H9 (cell line): ENCODE measurements around the gene TECPR2. TPM values are rescaled to one million over a fixed set of nuclear protein-coding genes. Genes with fewer than 3 reads are reported as not detected.

Experiments
- DNase-seq: peaks from one replicate; pipeline ENCODE4 v3.0.0-alpha.2; 2017
- H2AFZ ChIP-seq: one replicate; pipeline ENCODE4 v1.6.1; 2013; ENCODE audit warnings: mild to moderate bottlenecking, low read length, control low read depth, moderate library complexity
- H2AK5ac ChIP-seq: 2 replicates; pipeline ENCODE4 v1.6.1; 2013; ENCODE audit warnings: low read length, control low read depth, mixed read lengths; ENCODE audit not compliant: insufficient read length
- H2BK120ac ChIP-seq: one replicate; pipeline ENCODE4 v1.6.1; 2013; ENCODE audit warnings: low read depth, mild to moderate bottlenecking, low read length, control low read depth, inconsistent platforms; ENCODE audit not compliant: poor library complexity, severe bottlenecking
- H2BK12ac ChIP-seq: 2 replicates; pipeline ENCODE4 v1.6.1; 2013; ENCODE audit warnings: low read length, control low read depth, mixed read lengths, low read depth; ENCODE audit not compliant: insufficient read length
- H2BK15ac ChIP-seq: 2 replicates; pipeline ENCODE4 v1.6.1; 2013; ENCODE audit warnings: low read depth, low read length, control low read depth
- H2BK20ac ChIP-seq: one replicate; pipeline ENCODE4 v1.6.1; 2013; ENCODE audit warnings: low read depth, mild to moderate bottlenecking, low read length, control low read depth, inconsistent platforms; ENCODE audit not compliant: poor library complexity, severe bottlenecking
- H2BK5ac ChIP-seq: 2 replicates; pipeline ENCODE4 v1.6.1; 2013; ENCODE audit warnings: low read length, control low read depth, mixed read lengths; ENCODE audit not compliant: insufficient read length
- H3K14ac ChIP-seq: 2 replicates; pipeline ENCODE4 v1.6.1; 2013; ENCODE audit warnings: low read length, control low read depth; ENCODE audit not compliant: insufficient read depth
- H3K18ac ChIP-seq: 2 replicates; pipeline ENCODE4 v1.6.1; 2013; ENCODE audit warnings: low read depth, mild to moderate bottlenecking, mixed read lengths, low read length, control low read depth; ENCODE audit not compliant: insufficient read length
- H3K23ac ChIP-seq: 2 replicates; pipeline ENCODE4 v1.6.1; 2013; ENCODE audit warnings: low read length, control low read depth, mixed read lengths, low read depth; ENCODE audit not compliant: insufficient read length
- H3K23me2 ChIP-seq: 2 replicates; pipeline ENCODE4 v1.6.1; 2013; ENCODE audit warnings: low read depth, mild to moderate bottlenecking, mixed read lengths, low read length, control low read depth; ENCODE audit not compliant: insufficient read length, poor library complexity, severe bottlenecking
- H3K27ac ChIP-seq: 2 replicates; pipeline ENCODE4 v1.5.1; 2013; ENCODE audit warnings: low read length, control low read depth, mixed read lengths, low read depth; ENCODE audit not compliant: insufficient read length
- H3K27me3 ChIP-seq: 2 replicates; pipeline ENCODE4 v1.6.1; 2013; ENCODE audit warnings: low read length, control low read depth, inconsistent platforms; ENCODE audit not compliant: insufficient read depth
- H3K4ac ChIP-seq: 2 replicates; pipeline ENCODE4 v1.6.1; 2013; ENCODE audit warnings: low read depth, mild to moderate bottlenecking, control low read depth, inconsistent platforms, low read length, moderate library complexity
- H3K4me1 ChIP-seq: 2 replicates; pipeline ENCODE4 v1.6.1; 2013; ENCODE audit warnings: low read length, control low read depth, inconsistent platforms; ENCODE audit not compliant: insufficient read depth
- H3K4me2 ChIP-seq: 2 replicates; pipeline ENCODE4 v1.6.1; 2013; ENCODE audit warnings: low read length, control low read depth, mixed read lengths; ENCODE audit not compliant: insufficient read length, insufficient read depth
- H3K56ac ChIP-seq: 2 replicates; pipeline ENCODE4 v1.6.1; 2013; ENCODE audit warnings: low read depth, mild to moderate bottlenecking, mixed read lengths, low read length, control low read depth; ENCODE audit not compliant: insufficient read length
- H3K79me1 ChIP-seq: 2 replicates; pipeline ENCODE4 v1.6.1; 2013; ENCODE audit warnings: low read depth, mild to moderate bottlenecking, moderate library complexity, low read length, control low read depth, inconsistent platforms; ENCODE audit not compliant: insufficient read depth, poor library complexity, severe bottlenecking
- H3K79me2 ChIP-seq: 2 replicates; pipeline ENCODE4 v1.6.1; 2013; ENCODE audit warnings: low read length, control low read depth, inconsistent platforms; ENCODE audit not compliant: insufficient read depth
- H3K9ac ChIP-seq: 2 replicates; pipeline ENCODE4 v1.6.1; 2013; ENCODE audit warnings: low read length, control low read depth, mixed read lengths; ENCODE audit not compliant: insufficient read length; ENCODE audit errors: extremely low read depth
- H3K9me3 ChIP-seq: one replicate; pipeline ENCODE4 v1.6.1; 2013; ENCODE audit warnings: low read depth, low read length, inconsistent platforms; ENCODE audit not compliant: control insufficient read depth
- H3T11ph ChIP-seq: one replicate; pipeline ENCODE4 v1.6.1; 2013; ENCODE audit warnings: mild to moderate bottlenecking, low read length, control low read depth, inconsistent platforms
- H4K20me1 ChIP-seq: one replicate; pipeline ENCODE4 v1.6.1; 2013; ENCODE audit not compliant: control insufficient read depth, insufficient read length, insufficient read depth
- H4K5ac ChIP-seq: 2 replicates; pipeline ENCODE4 v1.6.1; 2013; ENCODE audit warnings: low read depth, mild to moderate bottlenecking, mixed read lengths, low read length, control low read depth; ENCODE audit not compliant: insufficient read length
- H4K8ac ChIP-seq: replicated peaks from 2 replicates; pipeline ENCODE4 v1.6.1; 2013; ENCODE audit warnings: low read length, control low read depth, mixed read lengths, low read depth; ENCODE audit not compliant: insufficient read length
- H4K91ac ChIP-seq: 2 replicates; pipeline ENCODE4 v1.6.1; 2013; ENCODE audit warnings: low read depth, mild to moderate bottlenecking, moderate library complexity, mixed read lengths, low read length, control low read depth; ENCODE audit not compliant: insufficient read length
- H3K27ac Mint-ChIP-seq, 3 experiments: 2 replicates in 2 of 3; 3 replicates in 1 of 3; pipeline ENCODE4 v1.8.0; 2020 to 2021; ENCODE audit warnings: mixed read lengths in 3 of 3, mild to moderate bottlenecking in 1 of 3, moderate library complexity in 1 of 3
- H3K27me3 Mint-ChIP-seq: 2 replicates; pipeline ENCODE4 v1.8.0; 2021; ENCODE audit warnings: low read depth, mild to moderate bottlenecking, moderate library complexity, mixed read lengths
- H3K36me3 Mint-ChIP-seq, 3 experiments: 2 replicates in 2 of 3; 3 replicates in 1 of 3; pipeline ENCODE4 v1.8.0; 2020 to 2021; ENCODE audit warnings: low read depth in 3 of 3, mixed read lengths in 3 of 3; ENCODE audit not compliant: insufficient read depth in 1 of 3
- H3K4me1 Mint-ChIP-seq, 2 experiments: 2 replicates each; pipeline ENCODE4 v1.8.0; 2020; ENCODE audit warnings: mixed read lengths in 2 of 2
- H3K4me3 Mint-ChIP-seq, 2 experiments: 2 replicates in 1 of 2; 3 replicates in 1 of 2; pipeline ENCODE4 v1.8.0; 2020 to 2021; ENCODE audit warnings: mild to moderate bottlenecking in 2 of 2, mixed read lengths in 2 of 2, moderate library complexity in 1 of 2
- H3K9me3 Mint-ChIP-seq, 2 experiments: 2 replicates in 1 of 2; 3 replicates in 1 of 2; pipeline ENCODE4 v1.8.0; 2020; ENCODE audit warnings: mild to moderate bottlenecking in 2 of 2, mixed read lengths in 2 of 2, moderate library complexity in 1 of 2
- CTCF ChIP-seq: fragments of 200-600 bp; sonication (generic); conservative IDR thresholded peaks from 3 replicates; pipeline ENCODE4 v1.8.0; 2021; ENCODE audit warnings: antibody characterized with exemption, mild to moderate bottlenecking
- WGBS: extraction: QIAGEN DNeasy Blood & Tissue Kit; methylation state at CpG from one replicate; pipeline ENCODE4 v1.1.7; 2013; ENCODE audit warnings: missing lambda C conversion rate, low lambda C conversion rate, mixed read lengths; ENCODE audit not compliant: insufficient read length; ENCODE audit errors: extremely low coverage; 5-methylcytosine and 5-hydroxymethylcytosine counted together
- total RNA-seq: library from RNA; stranded (reverse); gene quantifications from 2 replicates; pipeline ENCODE4 v1.2.1, GENCODE V29; 2021

TECPR2 gene
- total RNA-seq, 1 experiment from 2014 or later: 15.4 TPM

- Histone ChIP-seq H2BK15ac (no peak overlapping the region), H3K9ac (no peak overlapping the region), H4K91ac (no peak overlapping the region), H2AFZ (no peak overlapping the region), H2BK12ac (no peak overlapping the region), H4K8ac (no peak overlapping the region), H3K27me3 (no peaks in the 10 kb centered on the region), H3K79me1 (no peaks in the 10 kb centered on the region), H3K23me2 (no peaks in the 10 kb centered on the region), H2BK20ac (no peak overlapping the region), H2BK120ac (no peak overlapping the region), H3K23ac (no peak overlapping the region), H4K5ac (no peak overlapping the region), H3K18ac (no peak overlapping the region), H3K4me1 (no peaks in the 10 kb centered on the region), H3K14ac (no peak overlapping the region), H3K4me2 (no peak overlapping the region), H2AK5ac (no peak overlapping the region), H2BK5ac (no peak overlapping the region), H3T11ph (no peak overlapping the region), H3K27ac (no peak overlapping the region), H3K56ac (no peak overlapping the region), H4K20me1 (no peaks in the 10 kb centered on the region), H3K79me2 (no peaks in the 10 kb centered on the region), H3K9me3 (no peaks in the 10 kb centered on the region), H3K4ac (no peak overlapping the region)
- H3K36me3 Mint-ChIP-seq: no peaks in the 10 kb centered on the region
- no peak for DNase-seq
- no CpG with 5 or more reads among the region's 3 CpGs for WGBS
- no peaks in the 10 kb centered on the region for H3K27me3 Mint-ChIP-seq
- no peak overlapping the region for H3K4me3 Mint-ChIP-seq
- H3K4me1 Mint-ChIP-seq: peaks cover 6% of the 10 kb centered on the region in 2 experiments
- H3K9me3 Mint-ChIP-seq: no peaks in the 10 kb centered on the region
- no peak overlapping the region; a peak in 1 of 7 replicates for H3K27ac Mint-ChIP-seq
- no peak for TF ChIP-seq CTCF
These were observed 169.5 kb downstream of the TECPR2 start for GRCh38 chr14:102532204-102532658.
